ENCODE results near the gene RIPPLY2. TPM values are rescaled to one million over a fixed set of nuclear protein-coding genes. Genes with fewer than 3 reads are reported as not detected.

Gene RIPPLY2
- total and polyA plus RNA-seq, 2 donors (not counting 3 experiments of a cell fraction or from before 2014, with no cell fraction given), result 0.25 to 0.53 TPM

DNA sequence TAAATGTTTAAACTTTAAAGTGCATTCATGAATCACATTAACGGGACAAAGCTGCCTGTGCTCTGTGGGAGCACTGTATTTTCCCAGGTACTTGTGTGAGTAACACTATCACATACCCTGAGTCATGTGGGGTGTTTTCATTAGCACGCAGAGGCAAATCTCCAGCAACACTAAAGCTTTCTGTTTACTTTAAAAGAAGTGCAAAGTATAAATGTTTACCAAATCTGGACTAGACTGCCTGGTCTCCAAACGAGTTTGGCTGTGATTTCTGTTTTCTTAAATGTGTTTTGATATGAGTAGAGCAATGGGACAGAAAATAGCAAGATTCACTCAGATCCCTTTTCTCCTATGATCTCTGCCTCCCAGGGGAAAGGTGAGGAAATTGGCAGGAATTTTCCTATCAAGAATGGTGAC is 28.8 kb upstream of the RIPPLY2 start:
- CTCF ChIA-PET, result interaction anchor here (1.0 to 1.3 kb wide), 5 partner anchors 11 to 209 kb away, joined by 3 to 8 read pairs (median 3); partner anchors contain the start of gene CYB5R4
- no peak for TF ChIP-seq JUN (IDR thresholded peaks at IDR 0.05; ENCODE audit: borderline replicate concordance, insufficient read depth, insufficient read length, low read depth)
- no peak for TF ChIP-seq GATA2 (IDR thresholded peaks at IDR 0.05; ENCODE audit: insufficient read depth, insufficient read length, low read depth, low read length)
- TF ChIP-seq FOS (IDR thresholded peaks at IDR 0.05; ENCODE audit: borderline replicate concordance, insufficient read depth, low read length), result peak; percentile 51
- TF ChIP-seq EZH2 (IDR thresholded peaks at IDR 0.05; ENCODE audit: borderline replicate concordance, low read depth, low read length, severe bottlenecking), result no peak
- H3K4me2 ChIP-seq (ENCODE audit: insufficient read depth, low read length), result peak overlapping the region; percentile 55
- no peaks in the 10 kb centered on the region for H3K36me3 ChIP-seq (ENCODE audit: control insufficient read depth in 2 of 2, extremely low read depth in 1 of 2, insufficient read depth in 2 of 2, low read length in 2 of 2)
- H3K9ac ChIP-seq (replicated peaks; ENCODE audit: extremely low read depth, insufficient read depth, low read length), result peak overlapping the region; percentile 0
- H3K9me1 ChIP-seq (replicated peaks; ENCODE audit: control insufficient read depth, extremely low read depth, insufficient read depth, low read length), result no peaks in the 10 kb centered on the region
- no peaks in the 10 kb centered on the region for H3K27me3 ChIP-seq (ENCODE audit: control insufficient read depth in 2 of 2, insufficient read depth in 2 of 2, low read length in 2 of 2)
- no TSS peak for BruUV-seq (replicated peaks)
- intact Hi-C loops (cut with micrococcal nuclease) (no loop called here), dilution Hi-C loops (cut with MboI; ENCODE audit: extremely low pct_ligation_motif_present, low sequenced_read_pairs) (no loop called here)
- no peaks in the 10 kb centered on the region for H4K20me1 ChIP-seq (replicated peaks; ENCODE audit: control insufficient read depth, extremely low read depth, insufficient read depth, low read length)
- peak overlapping the region; percentile 8 for H3K27ac ChIP-seq (ENCODE audit: insufficient read depth, low read depth, low read length)
- peak; percentile 82 for DNase-seq (ENCODE audit: low read depth, low spot score)
- H3K79me2 ChIP-seq (ENCODE audit: control insufficient read depth, insufficient read depth, low read length), result no peaks in the 10 kb centered on the region
- FAIRE-seq, result peak; percentile 60
- no peaks in the 10 kb centered on the region for H3K9me3 ChIP-seq (replicated peaks; ENCODE audit: control insufficient read depth, insufficient read depth, low read length)
- no peak overlapping the region for H3K4me3 ChIP-seq (replicated peaks in 1 of 3; ENCODE audit: insufficient read depth in 1 of 3, low read depth in 1 of 3, low read length in 3 of 3)
- H2AFZ ChIP-seq (ENCODE audit: low read depth, low read length), result peak overlapping the region; percentile 31
- peaks cover 13% of the 10 kb centered on the region for H3K4me1 ChIP-seq (ENCODE audit: control insufficient read depth, extremely low read depth, insufficient read depth, low read length)
- POLR2A ChIA-PET, result no interaction called here

DNA sequence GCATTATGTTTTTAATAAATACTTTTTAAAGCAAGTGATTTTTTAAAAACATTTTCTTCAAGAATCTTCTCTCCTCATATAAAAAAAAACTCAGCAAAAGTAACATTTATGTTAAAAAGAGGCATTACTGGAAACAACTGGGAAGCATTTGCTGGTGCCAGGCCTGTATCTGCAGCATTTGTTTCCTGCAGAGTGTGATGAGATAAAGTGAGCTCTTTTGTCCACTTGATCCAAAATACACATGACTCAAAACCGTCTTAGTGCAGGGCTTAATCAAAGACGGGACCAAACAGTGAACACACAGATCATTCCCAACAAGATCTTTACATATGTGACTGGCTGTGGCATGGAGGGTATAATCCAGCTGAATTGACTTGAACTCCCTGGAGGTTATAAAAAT is 28.3 kb upstream of the RIPPLY2 start:
- TF ChIP-seq EZH2 (IDR thresholded peaks at IDR 0.05; ENCODE audit: borderline replicate concordance, low read depth, low read length, severe bottlenecking) (no peak), JUN (IDR thresholded peaks at IDR 0.05; ENCODE audit: borderline replicate concordance, insufficient read depth, insufficient read length, low read depth) (no peak), POLR2AphosphoS5 (IDR thresholded peaks at IDR 0.05; ENCODE audit: insufficient read depth, low read depth, low read length) (no peak), GATA2 (IDR thresholded peaks at IDR 0.05; ENCODE audit: insufficient read depth, insufficient read length, low read depth, low read length) (no peak), MYC (IDR thresholded peaks at IDR 0.05; ENCODE audit: low read depth, low read length) (no peak), FOS (IDR thresholded peaks at IDR 0.05; ENCODE audit: borderline replicate concordance, insufficient read depth, low read length) (no peak), POLR2A (IDR thresholded peaks at IDR 0.05; ENCODE audit: low read depth, low read length) (no peak)
- TF ChIP-seq, protein P1, sequence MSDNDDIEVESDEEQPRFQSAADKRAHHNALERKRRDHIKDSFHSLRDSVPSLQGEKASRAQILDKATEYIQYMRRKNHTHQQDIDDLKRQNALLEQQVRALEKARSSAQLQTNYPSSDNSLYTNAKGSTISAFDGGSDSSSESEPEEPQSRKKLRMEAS (IDR thresholded peaks at IDR 0.05; ENCODE audit: insufficient read depth, insufficient read length), result no peak
- TF ChIP-seq, protein P2, sequence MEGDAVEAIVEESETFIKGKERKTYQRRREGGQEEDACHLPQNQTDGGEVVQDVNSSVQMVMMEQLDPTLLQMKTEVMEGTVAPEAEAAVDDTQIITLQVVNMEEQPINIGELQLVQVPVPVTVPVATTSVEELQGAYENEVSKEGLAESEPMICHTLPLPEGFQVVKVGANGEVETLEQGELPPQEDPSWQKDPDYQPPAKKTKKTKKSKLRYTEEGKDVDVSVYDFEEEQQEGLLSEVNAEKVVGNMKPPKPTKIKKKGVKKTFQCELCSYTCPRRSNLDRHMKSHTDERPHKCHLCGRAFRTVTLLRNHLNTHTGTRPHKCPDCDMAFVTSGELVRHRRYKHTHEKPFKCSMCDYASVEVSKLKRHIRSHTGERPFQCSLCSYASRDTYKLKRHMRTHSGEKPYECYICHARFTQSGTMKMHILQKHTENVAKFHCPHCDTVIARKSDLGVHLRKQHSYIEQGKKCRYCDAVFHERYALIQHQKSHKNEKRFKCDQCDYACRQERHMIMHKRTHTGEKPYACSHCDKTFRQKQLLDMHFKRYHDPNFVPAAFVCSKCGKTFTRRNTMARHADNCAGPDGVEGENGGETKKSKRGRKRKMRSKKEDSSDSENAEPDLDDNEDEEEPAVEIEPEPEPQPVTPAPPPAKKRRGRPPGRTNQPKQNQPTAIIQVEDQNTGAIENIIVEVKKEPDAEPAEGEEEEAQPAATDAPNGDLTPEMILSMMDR (IDR thresholded peaks at IDR 0.05; ENCODE audit: extremely low read depth in 1 of 2, insufficient read depth in 1 of 2, low read depth in 1 of 2, low read length in 2 of 2), result no peak
- CTCF ChIA-PET, result interaction anchor here (1.0 to 1.3 kb wide), 5 partner anchors 12 to 210 kb away, joined by 3 to 8 read pairs (median 3); partner anchors contain the start of gene CYB5R4

More for the DNA sequence above, 28.3 kb upstream of the RIPPLY2 start:
- H3K27me3 ChIP-seq (ENCODE audit: control insufficient read depth in 2 of 2, insufficient read depth in 2 of 2, low read length in 2 of 2), result no peaks in the 10 kb centered on the region
- no peak overlapping the region for H3K4me3 ChIP-seq (replicated peaks in 1 of 3; ENCODE audit: insufficient read depth in 1 of 3, low read depth in 1 of 3, low read length in 3 of 3)
- FAIRE-seq (no peak), DNase-seq (ENCODE audit: low read depth, low spot score) (peak; percentile 56)
- peak overlapping the region; percentile 55 for H3K4me2 ChIP-seq (ENCODE audit: insufficient read depth, low read length)
- no peak overlapping the region for H3K9ac ChIP-seq (replicated peaks; ENCODE audit: extremely low read depth, insufficient read depth, low read length)
- no peak overlapping the region for H3K27ac ChIP-seq (ENCODE audit: insufficient read depth, low read depth, low read length)
- intact Hi-C loops (cut with micrococcal nuclease) (no loop called here), dilution Hi-C loops (cut with MboI; ENCODE audit: extremely low pct_ligation_motif_present, low sequenced_read_pairs) (no loop called here)
- H3K9me3 ChIP-seq (replicated peaks; ENCODE audit: control insufficient read depth, insufficient read depth, low read length), result no peaks in the 10 kb centered on the region
- H3K4me1 ChIP-seq (ENCODE audit: control insufficient read depth, extremely low read depth, insufficient read depth, low read length), result peaks cover 13% of the 10 kb centered on the region
- no peaks in the 10 kb centered on the region for H3K9me1 ChIP-seq (replicated peaks; ENCODE audit: control insufficient read depth, extremely low read depth, insufficient read depth, low read length)
- no TSS peak for BruUV-seq (replicated peaks)
- POLR2A ChIA-PET, result no interaction called here
- H3K36me3 ChIP-seq (ENCODE audit: control insufficient read depth in 2 of 2, extremely low read depth in 1 of 2, insufficient read depth in 2 of 2, low read length in 2 of 2), result no peaks in the 10 kb centered on the region
- no peaks in the 10 kb centered on the region for H3K79me2 ChIP-seq (ENCODE audit: control insufficient read depth, insufficient read depth, low read length)
- H2AFZ ChIP-seq (ENCODE audit: low read depth, low read length), result no peak overlapping the region
- no peaks in the 10 kb centered on the region for H4K20me1 ChIP-seq (replicated peaks; ENCODE audit: control insufficient read depth, extremely low read depth, insufficient read depth, low read length)
